ENCODE measurements around the gene LRRC25.

GRCh38 chr19:18368504-18369222 is 28.8 kb downstream of the LRRC25 start:
- no peak for TF ChIP-seq POLR2AphosphoS5 (IDR thresholded peaks at IDR 0.05; ENCODE audit: insufficient read depth in 1 of 2, low read depth in 1 of 2)
- TF ChIP-seq, protein P1, sequence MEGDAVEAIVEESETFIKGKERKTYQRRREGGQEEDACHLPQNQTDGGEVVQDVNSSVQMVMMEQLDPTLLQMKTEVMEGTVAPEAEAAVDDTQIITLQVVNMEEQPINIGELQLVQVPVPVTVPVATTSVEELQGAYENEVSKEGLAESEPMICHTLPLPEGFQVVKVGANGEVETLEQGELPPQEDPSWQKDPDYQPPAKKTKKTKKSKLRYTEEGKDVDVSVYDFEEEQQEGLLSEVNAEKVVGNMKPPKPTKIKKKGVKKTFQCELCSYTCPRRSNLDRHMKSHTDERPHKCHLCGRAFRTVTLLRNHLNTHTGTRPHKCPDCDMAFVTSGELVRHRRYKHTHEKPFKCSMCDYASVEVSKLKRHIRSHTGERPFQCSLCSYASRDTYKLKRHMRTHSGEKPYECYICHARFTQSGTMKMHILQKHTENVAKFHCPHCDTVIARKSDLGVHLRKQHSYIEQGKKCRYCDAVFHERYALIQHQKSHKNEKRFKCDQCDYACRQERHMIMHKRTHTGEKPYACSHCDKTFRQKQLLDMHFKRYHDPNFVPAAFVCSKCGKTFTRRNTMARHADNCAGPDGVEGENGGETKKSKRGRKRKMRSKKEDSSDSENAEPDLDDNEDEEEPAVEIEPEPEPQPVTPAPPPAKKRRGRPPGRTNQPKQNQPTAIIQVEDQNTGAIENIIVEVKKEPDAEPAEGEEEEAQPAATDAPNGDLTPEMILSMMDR (IDR thresholded peaks at IDR 0.05), result no peak
